Measurements from ENCODE around the gene OBSL1.
A peak's percentile ranks its signal among the peaks of the same experiment; 100 is the strongest.

The OBSL1 gene

DNA sequence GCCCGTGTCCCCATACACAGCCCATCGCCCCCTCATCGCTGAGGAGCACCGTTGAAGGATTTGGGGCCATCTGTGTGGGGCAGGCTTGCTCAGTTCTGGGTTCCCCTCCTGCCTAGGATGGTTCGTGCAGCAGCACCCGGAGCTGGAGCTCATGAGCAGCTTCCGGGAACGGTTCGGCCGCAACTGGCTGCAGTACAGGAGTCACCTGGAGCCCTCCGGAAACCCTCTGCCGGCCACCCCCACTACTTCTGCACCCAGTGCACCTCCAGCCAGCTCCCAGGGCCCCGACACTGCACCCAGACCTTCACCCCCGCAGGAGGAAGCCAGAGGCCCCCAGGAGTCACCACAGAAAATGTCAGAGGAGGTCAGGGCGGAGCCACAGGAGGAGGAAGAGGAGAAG lies 36.6 kb upstream of the OBSL1 start:
- Mint-ChIP-seq H3K27ac (peak overlapping the region in 1 of 2 donors; percentile 56), H3K4me3 (no peak overlapping the region), H3K27me3 (no peaks in the 10 kb centered on the region), H3K4me1 (peaks cover 25% of the 10 kb centered on the region), H3K9me3 (no peaks in the 10 kb centered on the region)
- ATAC-seq (no peak), DNase-seq (no peak)

DNA sequence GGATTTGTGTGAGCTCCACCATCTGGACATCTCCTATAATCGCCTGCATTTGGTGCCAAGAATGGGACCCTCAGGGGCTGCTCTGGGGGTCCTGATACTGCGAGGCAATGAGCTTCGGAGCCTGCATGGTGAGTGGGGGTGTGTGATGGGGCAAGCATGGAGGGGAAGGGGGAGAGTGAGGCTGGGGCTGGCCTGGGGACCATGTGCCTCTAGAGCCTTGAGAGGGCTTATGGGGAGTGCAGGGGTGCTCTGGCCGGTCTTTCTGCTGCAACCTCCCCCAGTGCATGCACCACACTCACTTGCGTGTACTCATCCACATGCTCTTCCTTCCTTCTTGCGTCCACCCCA lies 34.2 kb upstream of the OBSL1 start:
- Mint-ChIP-seq H3K4me3 (no peak overlapping the region), H3K27ac (peak overlapping the region in 1 of 2 donors; percentile 38), H3K4me1 (peaks cover 7% of the 10 kb centered on the region), H3K27me3 (no peaks in the 10 kb centered on the region), H3K9me3 (no peaks in the 10 kb centered on the region)
- ATAC-seq: no peak
- DNase-seq: no peak

DNA sequence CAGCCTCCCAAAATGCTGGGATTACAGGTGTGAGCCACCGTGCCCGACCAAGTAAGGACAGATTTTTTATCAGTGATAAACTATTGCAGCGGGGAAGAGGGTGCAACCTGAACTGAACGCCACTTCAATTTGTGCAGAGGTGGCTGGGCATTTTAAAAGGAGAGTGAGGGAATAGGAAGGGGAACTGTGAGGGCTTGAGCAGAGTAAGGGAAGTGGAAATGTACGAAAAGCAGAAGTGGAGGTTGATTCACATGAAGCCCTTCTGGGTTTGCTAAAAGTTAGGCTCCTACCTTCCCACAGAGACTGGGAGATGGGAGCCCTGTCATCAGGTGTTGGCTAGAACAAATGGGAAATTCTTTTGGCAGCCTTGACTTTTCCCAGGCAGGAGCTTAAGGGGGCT lies 32.4 kb upstream of the OBSL1 start:
- H3K4me3 Mint-ChIP-seq: no peak overlapping the region
- ATAC-seq: no peak
- H3K9me3 Mint-ChIP-seq: no peaks in the 10 kb centered on the region

DNA sequence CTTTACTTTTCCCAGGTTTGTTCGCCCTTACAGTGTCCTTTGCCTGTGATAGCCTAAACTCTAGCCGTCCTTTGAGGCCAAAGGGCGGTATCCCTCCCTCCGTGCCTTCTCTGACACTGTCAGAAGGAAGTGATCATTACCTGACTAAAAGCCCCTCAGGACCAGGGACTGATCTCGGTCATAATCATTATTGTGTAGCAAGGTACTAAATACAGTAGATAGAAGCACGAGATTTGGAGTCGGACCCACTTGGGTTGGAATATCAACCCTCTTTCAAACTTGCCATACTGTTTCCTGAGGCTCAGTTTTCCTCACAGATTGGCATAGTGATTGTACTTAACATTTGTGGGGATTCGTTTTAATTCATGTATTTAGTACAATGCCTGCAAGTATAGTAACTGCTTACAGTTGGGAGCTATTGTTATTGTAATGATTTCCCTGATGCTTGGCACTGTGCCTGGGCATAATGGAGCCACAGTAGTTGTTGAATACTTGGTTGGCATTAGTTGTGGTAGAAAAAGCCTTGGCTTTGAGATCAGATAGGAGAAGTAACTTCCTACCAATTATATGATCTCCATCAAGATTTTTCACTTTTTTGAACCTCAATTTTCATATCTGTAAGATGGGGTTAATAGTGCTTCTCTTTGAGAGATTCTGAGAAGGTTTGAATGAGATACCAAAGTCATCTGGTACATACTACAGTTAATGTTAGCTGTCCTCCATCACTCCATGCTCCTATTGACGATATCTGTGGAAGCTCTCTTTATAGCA lies 27.2 kb upstream of the OBSL1 start:
- peaks cover 8% of the 10 kb centered on the region for H3K27me3 Mint-ChIP-seq
- peak overlapping the region in 1 of 2 donors; percentile 91 for H3K27ac Mint-ChIP-seq
- no peak for DNase-seq
- H3K4me1 Mint-ChIP-seq: peaks cover 22% of the 10 kb centered on the region
- no peaks in the 10 kb centered on the region for H3K9me3 Mint-ChIP-seq
- H3K4me3 Mint-ChIP-seq: peak overlapping the region; percentile 88 to 95
- ATAC-seq: no peak

More for the DNA sequence above, 32.4 kb upstream of the OBSL1 start:
- DNase-seq: no peak
- H3K27ac Mint-ChIP-seq: no peak overlapping the region
- H3K27me3 Mint-ChIP-seq: no peaks in the 10 kb centered on the region
- peaks cover 15% of the 10 kb centered on the region for H3K4me1 Mint-ChIP-seq

DNA sequence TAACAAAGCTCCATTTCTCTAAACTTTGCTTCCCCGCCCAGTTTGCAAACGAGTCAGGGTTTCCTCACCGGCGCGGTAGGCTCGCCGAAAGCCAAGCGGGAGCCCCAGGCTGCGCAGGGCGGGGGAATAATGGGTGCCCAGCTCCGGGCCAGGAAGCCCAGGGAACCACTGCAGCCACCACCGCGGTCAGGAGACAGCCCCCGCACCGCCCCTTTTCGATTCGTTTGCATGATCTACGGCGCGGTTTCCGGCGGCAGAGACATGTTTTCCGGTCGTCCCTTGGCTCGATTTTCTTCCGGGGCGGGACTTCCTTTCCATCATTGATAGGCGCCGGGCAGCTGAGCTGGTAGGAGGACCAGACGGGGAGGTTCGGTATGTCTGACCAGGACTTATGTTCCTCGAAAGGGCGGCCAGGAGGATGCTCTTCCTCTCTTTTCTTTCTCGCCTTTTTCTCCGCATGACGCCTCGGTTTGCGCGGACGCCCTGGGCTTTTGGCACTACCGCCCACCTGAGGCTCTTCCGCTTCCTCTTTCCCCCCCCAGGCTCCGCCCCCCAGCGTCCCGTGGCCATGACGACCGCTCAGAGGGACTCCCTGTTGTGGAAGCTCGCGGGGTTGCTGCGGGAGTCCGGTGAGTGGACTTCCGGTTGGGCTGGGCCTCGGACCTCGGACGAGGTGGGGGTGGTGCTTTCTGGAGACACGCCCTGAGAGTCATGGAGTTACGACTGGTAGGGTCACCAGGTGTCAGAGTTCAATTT lies 26.4 kb upstream of the OBSL1 start, which contains the start of gene STK11IP:
TSS of gene STK11IP (plus strand) at position 306 of the 756 bp plus-strand sequence. CDS start at position 569, 263 bp downstream.
- peak; percentile 96 for ATAC-seq
- no peaks in the 10 kb centered on the region for H3K9me3 Mint-ChIP-seq
- peak; percentile 82 to 90 for DNase-seq
- H3K27me3 Mint-ChIP-seq: peaks cover 8% of the 10 kb centered on the region
- peak within 1 kb of the TSS; percentile 91 to 97 for H3K27ac Mint-ChIP-seq
- H3K4me1 Mint-ChIP-seq: peaks cover 22% of the 10 kb centered on the region
- peak within 1 kb of the TSS; percentile 88 to 95 for H3K4me3 Mint-ChIP-seq

DNA sequence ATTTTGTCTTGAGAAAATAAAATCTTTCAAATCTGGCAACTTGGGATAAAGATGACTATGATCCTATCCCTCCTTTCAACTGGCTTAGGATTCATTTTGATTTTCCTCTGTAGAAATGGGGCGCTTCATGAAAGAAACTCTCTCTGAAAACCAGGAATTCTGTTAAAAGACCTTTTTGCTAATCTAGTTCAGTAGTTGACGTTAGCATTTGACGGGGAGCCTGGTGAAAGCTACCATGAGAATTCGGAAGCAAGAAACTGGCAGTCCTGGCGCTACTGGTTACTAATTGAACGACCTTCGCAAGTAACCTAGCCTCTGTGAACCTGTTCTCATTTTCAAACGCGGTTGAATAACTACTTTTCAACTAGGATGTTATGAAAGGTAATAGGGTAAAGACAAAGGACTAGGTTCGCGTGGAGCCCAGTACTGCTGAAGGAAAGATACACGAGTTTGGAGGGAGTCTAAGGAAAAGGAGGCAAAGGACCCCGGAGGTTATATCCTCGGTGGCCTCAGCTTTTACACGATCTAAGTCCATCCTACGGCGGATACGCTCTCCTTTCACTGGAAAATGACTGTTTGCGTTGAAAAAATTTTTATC lies 25.7 kb upstream of the OBSL1 start:
- Mint-ChIP-seq H3K27ac (peak overlapping the region; percentile 91 to 97), H3K27me3 (peaks cover 8% of the 10 kb centered on the region), H3K9me3 (no peaks in the 10 kb centered on the region), H3K4me1 (peaks cover 22% of the 10 kb centered on the region), H3K4me3 (peak overlapping the region; percentile 88 to 95)
- ATAC-seq: peak; percentile 11
- no peak for DNase-seq

DNA sequence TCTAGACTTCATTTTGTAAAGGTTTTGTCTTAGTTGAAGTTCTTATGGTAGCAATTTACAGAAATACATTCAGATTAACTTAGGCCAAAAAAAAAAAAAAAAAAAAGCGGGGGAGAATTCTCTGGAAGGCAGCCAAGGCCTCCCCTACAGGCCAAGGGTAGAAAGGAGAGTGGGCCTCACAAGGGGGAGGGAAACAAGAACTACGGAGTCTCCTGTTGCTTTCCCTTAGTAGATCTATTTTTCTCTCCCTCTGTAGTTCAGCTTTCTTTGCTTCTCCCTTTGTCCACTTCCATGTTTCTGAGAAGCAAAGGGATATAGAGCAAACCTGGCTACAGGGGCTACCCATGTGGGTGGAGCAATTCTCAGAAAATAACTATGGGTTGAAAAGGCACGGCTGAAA lies 23.9 kb upstream of the OBSL1 start:
- ATAC-seq (no peak), DNase-seq (no peak)
- Mint-ChIP-seq H3K4me1 (peaks cover 22% of the 10 kb centered on the region), H3K9me3 (no peaks in the 10 kb centered on the region), H3K27me3 (peaks cover 8% of the 10 kb centered on the region), H3K27ac (no peak overlapping the region), H3K4me3 (peak overlapping the region in 1 of 2 donors; percentile 10)

DNA sequence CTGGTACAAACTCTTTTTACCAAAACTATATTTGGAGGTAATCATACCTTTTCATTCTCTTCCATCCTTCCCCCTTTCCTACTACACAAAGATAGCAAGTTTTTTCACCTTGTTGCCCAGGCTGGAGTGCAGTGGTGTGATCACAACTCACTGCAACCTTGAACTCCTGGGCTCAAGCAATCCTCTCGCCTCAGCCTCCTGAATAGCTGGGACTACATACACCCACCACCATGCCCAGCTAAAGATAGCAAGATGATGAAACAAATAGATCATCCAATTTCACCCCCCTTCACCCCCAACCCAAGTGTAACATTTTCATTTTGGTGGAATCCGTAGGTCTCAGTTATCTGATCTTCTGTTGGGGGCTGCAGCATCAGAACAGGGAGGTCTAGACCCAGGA lies 21.8 kb upstream of the OBSL1 start:
- H3K27ac Mint-ChIP-seq: no peak overlapping the region
- no peak for DNase-seq
- H3K4me1 Mint-ChIP-seq: peaks cover 11% of the 10 kb centered on the region
- H3K4me3 Mint-ChIP-seq: no peak overlapping the region
- H3K9me3 Mint-ChIP-seq: no peaks in the 10 kb centered on the region
- no peak for ATAC-seq
- H3K27me3 Mint-ChIP-seq: peaks cover 8% of the 10 kb centered on the region

DNA sequence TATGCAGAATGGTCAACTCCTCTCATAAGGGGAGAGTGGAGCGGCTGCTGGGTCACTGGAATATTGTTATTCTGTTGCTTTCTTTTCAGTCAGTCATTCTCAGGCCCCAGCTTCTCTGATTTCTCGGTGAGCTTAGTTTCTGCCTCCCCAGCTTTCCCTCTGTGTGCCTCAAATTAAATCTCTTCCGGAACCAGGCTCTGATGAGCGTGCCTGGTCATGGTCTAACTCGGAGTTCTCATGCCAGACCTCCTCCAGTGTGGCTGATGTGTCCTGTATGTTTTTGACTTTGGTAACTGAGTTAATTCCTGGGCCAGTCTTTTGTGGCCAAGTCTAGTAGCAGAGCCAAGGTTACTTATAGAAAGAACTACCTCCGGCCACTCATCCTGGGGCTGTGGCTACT lies 21.4 kb upstream of the OBSL1 start:
- ATAC-seq (no peak), DNase-seq (no peak)
- Mint-ChIP-seq H3K27me3 (peaks cover 8% of the 10 kb centered on the region), H3K27ac (no peak overlapping the region), H3K4me1 (peaks cover 8% of the 10 kb centered on the region), H3K4me3 (no peak overlapping the region), H3K9me3 (no peaks in the 10 kb centered on the region)

DNA sequence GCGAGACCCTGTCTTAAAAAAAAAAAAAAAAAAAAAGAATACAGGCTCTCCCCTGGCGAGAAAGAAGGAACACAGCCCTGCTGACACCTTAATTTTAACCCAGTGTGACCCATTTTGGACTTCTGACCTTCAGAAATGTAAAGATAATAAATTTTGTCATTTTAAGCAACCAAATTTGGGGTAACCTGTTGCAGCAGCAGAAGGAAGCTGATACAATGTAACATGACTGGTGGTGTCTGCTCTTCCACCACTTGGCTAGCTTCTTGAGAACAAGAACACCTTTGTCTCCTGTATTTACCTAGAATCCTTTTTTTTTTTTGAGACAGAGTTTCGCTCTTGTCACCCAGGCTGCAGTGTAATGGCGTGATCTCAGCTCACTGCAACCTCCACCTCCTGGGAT lies 19.8 kb upstream of the OBSL1 start:
- DNase-seq: no peak
- H3K27me3 Mint-ChIP-seq: peaks cover 8% of the 10 kb centered on the region
- H3K9me3 Mint-ChIP-seq: no peaks in the 10 kb centered on the region
- no peak overlapping the region for H3K27ac Mint-ChIP-seq
- no peak for ATAC-seq
- H3K4me3 Mint-ChIP-seq: no peak overlapping the region
- H3K4me1 Mint-ChIP-seq: peaks cover 8% of the 10 kb centered on the region

DNA sequence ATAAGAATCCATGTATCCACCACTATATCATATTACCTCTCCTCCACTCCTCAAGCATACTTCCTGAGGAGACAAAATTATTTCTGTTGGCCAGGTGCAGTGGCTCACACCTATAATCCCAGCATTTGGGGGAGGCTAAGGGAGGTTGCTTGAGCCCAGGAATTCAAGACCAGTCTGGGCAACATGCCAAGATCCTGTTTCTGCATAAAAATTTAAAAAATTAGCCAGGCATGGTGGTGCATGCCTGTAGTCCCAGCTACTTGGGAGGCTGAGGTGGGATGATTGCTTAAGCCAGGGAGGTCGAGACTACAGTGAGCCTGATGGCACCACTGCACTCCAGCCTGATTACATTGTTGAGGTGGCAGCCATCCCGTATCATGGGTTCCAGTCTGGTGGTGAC lies 10.0 kb upstream of the OBSL1 start:
- Mint-ChIP-seq H3K4me1 (no peaks in the 10 kb centered on the region), H3K4me3 (no peak overlapping the region), H3K27ac (no peak overlapping the region), H3K27me3 (peaks cover 13% of the 10 kb centered on the region), H3K9me3 (no peaks in the 10 kb centered on the region)
- ATAC-seq (no peak), DNase-seq (no peak)

DNA sequence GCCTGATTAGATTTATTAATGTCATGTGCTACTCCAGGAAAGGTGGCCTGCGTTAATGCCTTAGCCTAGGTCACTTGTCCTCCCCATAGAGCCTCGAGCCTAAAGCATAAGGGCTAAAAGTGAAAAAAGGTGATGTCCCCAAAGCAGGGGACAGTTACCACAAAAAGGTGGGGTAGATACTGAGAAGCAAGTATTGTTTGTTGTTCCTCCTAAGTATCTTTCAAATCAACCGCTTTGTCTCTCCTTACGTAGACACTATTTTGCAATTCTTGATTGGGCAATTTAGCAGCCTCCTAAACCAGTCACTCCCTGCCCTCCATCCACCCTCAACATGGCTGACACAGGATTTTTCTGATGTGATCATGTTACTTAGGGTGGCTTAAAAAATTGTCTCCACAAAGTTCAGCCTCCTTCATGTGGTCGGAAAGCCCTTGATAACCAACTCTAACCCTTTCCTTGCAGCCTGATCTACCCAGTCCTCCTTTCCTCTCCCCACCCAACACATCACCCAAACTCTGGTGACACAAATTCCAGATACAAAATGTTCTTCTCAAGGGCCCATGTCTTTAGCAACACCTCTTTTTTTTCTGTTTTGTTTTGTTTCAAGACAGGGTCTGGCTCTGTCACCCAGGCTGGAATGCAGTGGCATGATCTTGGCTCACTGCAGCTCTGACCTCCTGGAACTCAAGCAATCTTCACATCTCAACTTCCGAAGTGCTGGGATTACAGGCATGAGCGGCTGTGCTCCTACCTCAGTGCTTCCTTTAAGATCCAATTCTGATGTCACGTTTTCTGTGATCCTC lies 7.7 kb upstream of the OBSL1 start:
- H3K27ac Mint-ChIP-seq: peak overlapping the region in 1 of 2 donors; percentile 1
- no peak overlapping the region for H3K4me3 Mint-ChIP-seq
- no peaks in the 10 kb centered on the region for H3K4me1 Mint-ChIP-seq
- H3K9me3 Mint-ChIP-seq: no peaks in the 10 kb centered on the region
- ATAC-seq (no peak), DNase-seq (no peak)
- H3K27me3 Mint-ChIP-seq: peaks cover 28% of the 10 kb centered on the region

DNA sequence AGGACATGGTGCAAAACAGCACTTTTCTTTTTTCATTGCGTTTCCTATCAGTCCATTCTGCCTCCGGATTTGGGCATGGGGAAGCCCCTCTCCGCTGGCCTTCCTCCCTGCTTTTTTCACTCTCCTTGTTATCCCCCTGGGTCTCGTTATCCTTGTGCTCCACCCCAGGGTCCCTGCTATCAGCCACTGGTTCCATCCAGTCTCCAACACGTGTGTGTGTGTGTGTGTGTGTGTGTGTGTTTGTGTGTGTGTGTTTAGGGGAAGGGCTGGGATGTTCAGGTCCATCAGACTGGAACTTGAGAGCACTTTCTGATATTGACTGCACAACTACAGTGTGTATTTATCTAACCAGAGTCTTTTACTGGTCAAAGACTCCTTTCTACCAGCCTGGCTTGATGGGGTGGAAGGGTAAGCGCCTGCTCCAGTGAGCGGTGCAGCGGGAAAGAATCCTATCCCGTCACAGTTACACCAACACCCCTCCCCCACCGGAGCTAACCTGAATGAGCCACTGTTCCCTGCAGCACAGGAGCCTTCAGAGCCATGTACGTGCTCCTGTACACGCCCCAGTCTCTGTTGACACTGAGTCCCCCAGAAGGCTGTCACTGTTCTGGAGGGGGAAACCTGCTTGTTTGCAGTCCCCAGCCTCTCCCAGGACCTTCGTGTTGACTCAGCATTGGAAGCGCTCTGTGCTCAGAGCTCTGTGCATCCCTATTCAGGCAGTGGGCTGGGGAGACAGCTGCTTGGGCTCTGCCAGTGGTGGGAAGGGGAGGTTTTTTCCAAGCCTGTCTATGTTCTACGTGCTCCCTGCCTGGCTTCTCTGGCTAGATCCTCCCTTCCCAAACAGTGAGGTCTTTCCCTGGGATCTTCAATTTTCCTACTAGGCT lies 5.4 kb upstream of the OBSL1 start:
- H3K4me1 Mint-ChIP-seq: no peaks in the 10 kb centered on the region
- DNase-seq (no peak), ATAC-seq (no peak)
- peaks cover 49% of the 10 kb centered on the region for H3K27me3 Mint-ChIP-seq
- no peaks in the 10 kb centered on the region for H3K9me3 Mint-ChIP-seq
- no peak overlapping the region for H3K27ac Mint-ChIP-seq
- H3K4me3 Mint-ChIP-seq: no peak overlapping the region

DNA sequence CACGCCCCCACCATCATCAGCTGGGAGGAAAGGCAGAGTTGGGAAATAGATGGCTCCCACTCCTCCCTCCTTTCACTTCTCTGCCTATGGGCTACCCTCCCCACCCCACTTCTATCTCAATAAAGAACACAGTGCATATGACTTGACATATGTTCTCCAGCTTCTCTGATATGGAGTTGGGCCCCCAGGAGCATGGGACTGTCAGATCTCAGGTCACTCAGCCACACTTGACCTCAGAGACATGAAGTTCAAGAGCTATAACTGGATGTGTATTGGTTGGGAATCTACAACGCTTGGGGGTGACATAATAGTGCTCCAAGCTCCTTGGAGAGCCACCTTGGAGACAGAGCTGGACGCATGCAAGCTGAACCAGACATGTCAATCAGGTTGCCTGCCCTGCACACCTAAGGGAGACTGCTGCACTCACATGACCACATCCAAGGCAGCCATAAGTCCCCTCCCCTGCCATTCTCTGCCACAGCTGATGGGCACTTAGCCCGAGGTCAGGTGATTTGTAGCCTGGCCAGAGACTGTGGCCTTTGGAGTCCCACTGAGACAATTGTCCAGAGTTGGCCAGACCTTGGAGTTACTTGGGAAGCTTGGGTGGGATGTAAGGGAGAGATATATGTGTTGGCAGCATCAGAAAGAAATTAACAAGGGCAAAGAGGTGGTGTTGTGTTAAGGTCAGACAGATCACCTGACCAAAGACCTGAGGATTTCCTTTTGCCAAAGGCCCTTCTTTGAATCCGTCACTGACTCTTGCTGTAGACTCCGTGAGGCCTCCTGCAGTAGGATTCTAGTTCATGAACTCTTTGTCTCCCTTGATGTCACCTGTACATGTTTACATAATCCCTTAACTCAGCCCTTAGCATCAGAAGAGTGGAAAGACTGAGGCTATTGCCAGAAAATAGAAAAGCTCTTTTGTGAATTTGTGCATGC lies 4.5 kb upstream of the OBSL1 start:
- H3K27me3 Mint-ChIP-seq: peaks cover 53% of the 10 kb centered on the region

More for the DNA sequence above, 4.5 kb upstream of the OBSL1 start:
- Mint-ChIP-seq H3K4me1 (no peaks in the 10 kb centered on the region), H3K27ac (peak overlapping the region in 1 of 2 donors; percentile 72), H3K9me3 (no peaks in the 10 kb centered on the region), H3K4me3 (no peak overlapping the region)
- DNase-seq (no peak), ATAC-seq (no peak)
